HepG2 (cell line): ENCODE results near the gene PLCG1. TPM values are rescaled to one million over a fixed set of nuclear protein-coding genes. Genes with fewer than 3 reads are reported as not detected.

ENCODE experiments used
- ARHGAP35 ChIP-seq: sonication (generic); formaldehyde crosslinking; IDR thresholded peaks from 2 replicates; pipeline ENCODE4 v1.9.0; 2022; ENCODE audit warnings: mild to moderate bottlenecking, inconsistent platforms, moderate library complexity, missing genetic modification reagents, borderline replicate concordance
- CEBPB ChIP-seq: IDR thresholded peaks from 2 replicates; pipeline ENCODE4 v1.6.1; 2011; ENCODE audit warnings: low read depth, low read length, improper control_type of control experiment, borderline replicate concordance
- CENPT ChIP-seq: sonication (generic); formaldehyde crosslinking; IDR thresholded peaks from 2 replicates; pipeline ENCODE4 v1.8.0; 2022; ENCODE audit warnings: low read depth, mild to moderate bottlenecking, moderate library complexity, missing genetic modification reagents
- HDAC1 ChIP-seq: sonication (generic); formaldehyde crosslinking; IDR thresholded peaks from 2 replicates; pipeline ENCODE4 v1.5.1; 2020; ENCODE audit warnings: mild to moderate bottlenecking, missing genetic modification reagents
- HNF4G ChIP-seq, 2 experiments: sonication (generic) in 1 of 2; formaldehyde crosslinking in 1 of 2; IDR thresholded peaks; 2 replicates each; pipeline versions ENCODE4 v1.4.0 to v1.6.1; 2011 to 2020; ENCODE audit warnings: borderline replicate concordance in 2 of 2, low read depth in 2 of 2, mild to moderate bottlenecking in 2 of 2, low read length in 1 of 2, missing genetic modification reagents in 1 of 2, moderate library complexity in 1 of 2
- KDM1A ChIP-seq: IDR thresholded peaks from 2 replicates; pipeline ENCODE4 v1.6.1; 2016; ENCODE audit warnings: missing compliant biosample characterization
- KDM5A ChIP-seq: fragments of 200-600 bp; sonication (generic); IDR thresholded peaks from 2 replicates; pipeline ENCODE4 v1.7.0; 2018; ENCODE audit warnings: antibody characterized with exemption, mild to moderate bottlenecking, low read length, borderline replicate concordance
- MLLT10 ChIP-seq: sonication (generic); formaldehyde crosslinking; IDR thresholded peaks from 2 replicates; pipeline ENCODE4 v1.4.0; 2020; ENCODE audit warnings: missing genetic modification reagents
- SIX4 ChIP-seq: sonication (generic); formaldehyde crosslinking; IDR thresholded peaks from 2 replicates; pipeline ENCODE4 v1.4.0; 2020; ENCODE audit warnings: missing genetic modification reagents
- SMAD1 ChIP-seq: sonication (generic); formaldehyde crosslinking; IDR thresholded peaks from 2 replicates; pipeline ENCODE4 v1.4.0; 2020; ENCODE audit warnings: missing genetic modification reagents, low read depth, mild to moderate bottlenecking, borderline replicate concordance
- SSRP1 ChIP-seq: IDR thresholded peaks from 2 replicates; pipeline ENCODE4 v1.6.1; 2016; ENCODE audit warnings: control low read depth
- TCF7L2 ChIP-seq: IDR thresholded peaks from 2 replicates; pipeline ENCODE4 v1.6.1; 2011; ENCODE audit warnings: mild to moderate bottlenecking, low read depth, low read length, moderate library complexity
- ZGPAT ChIP-seq: IDR thresholded peaks from 2 replicates; pipeline ENCODE4 v1.6.1; 2016; ENCODE audit warnings: mild to moderate bottlenecking
- ZNF274 ChIP-seq: sonication (generic); formaldehyde crosslinking; IDR thresholded peaks from 2 replicates; pipeline ENCODE4 v1.5.1; 2020; ENCODE audit warnings: mild to moderate bottlenecking, missing genetic modification reagents
- ZNF30 ChIP-seq: sonication (generic); formaldehyde crosslinking; IDR thresholded peaks from 2 replicates; pipeline ENCODE4 v1.5.0; 2020; ENCODE audit warnings: mild to moderate bottlenecking, missing genetic modification reagents
- ZNF589 ChIP-seq: sonication (generic); formaldehyde crosslinking; conservative IDR thresholded peaks from 2 replicates; pipeline ENCODE4 v1.8.0; 2022; ENCODE audit warnings: mild to moderate bottlenecking, moderate library complexity, missing genetic modification reagents
- ZNF615 ChIP-seq: sonication (generic); formaldehyde crosslinking; IDR thresholded peaks from 2 replicates; pipeline ENCODE4 v1.5.0; 2020; ENCODE audit warnings: mild to moderate bottlenecking, missing genetic modification reagents, borderline replicate concordance
- ZNF749 ChIP-seq: sonication (generic); formaldehyde crosslinking; IDR thresholded peaks from 2 replicates; pipeline ENCODE4 v1.8.0; 2022; ENCODE audit warnings: mild to moderate bottlenecking, missing genetic modification reagents, moderate library complexity, borderline replicate concordance
- ZNF761 ChIP-seq: sonication (generic); formaldehyde crosslinking; conservative IDR thresholded peaks from 2 replicates; pipeline ENCODE4 v1.4.0; 2020; ENCODE audit warnings: mild to moderate bottlenecking, missing genetic modification reagents
- ZNF766 ChIP-seq: sonication (generic); formaldehyde crosslinking; IDR thresholded peaks from 2 replicates; pipeline ENCODE4 v1.5.0; 2020; ENCODE audit warnings: missing genetic modification reagents, borderline replicate concordance
- polyA plus RNA-seq, 8 experiments: library from polyadenylated mRNA; depleted of rRNA in 3 of 8; stranded (reverse) in 7 of 8; unstranded in 1 of 8; fragments of >200 nt; fragmentation: Illumina TruSeq in 4 of 8; extraction: Trizol in 4 of 8; gene quantifications; 2 replicates each; pipeline versions ENCODE4 v1.2.1 to v1.2.3, GENCODE V29; 2011 to 2016; ENCODE audit warnings: low read depth in 4 of 8, missing spikeins in 1 of 8, mixed read lengths in 1 of 8; ENCODE audit not compliant: insufficient read depth in 1 of 8
- total RNA-seq, 5 experiments: library from RNA; depleted of rRNA; stranded (reverse); fragments of >200 nt; fragmentation: Illumina TruSeq; extraction: Trizol; gene quantifications; 2 replicates each; pipeline ENCODE4 v1.2.3, GENCODE V29; 2016; ENCODE audit warnings: low read depth in 1 of 5
- TF ChIP-seq, protein P1 (sequence below): fragments of 450-650 bp; IDR thresholded peaks from 2 replicates; pipeline ENCODE4 v1.6.1; 2017; ENCODE audit warnings: mild to moderate bottlenecking
- TF ChIP-seq, protein P2 (sequence below): sonication (generic); formaldehyde crosslinking; IDR thresholded peaks from 2 replicates; pipeline ENCODE4 v1.5.0; 2020; ENCODE audit warnings: missing genetic modification reagents, mild to moderate bottlenecking, borderline replicate concordance
- TF ChIP-seq, protein P3 (sequence below): sonication (generic); formaldehyde crosslinking; IDR thresholded peaks from 2 replicates; pipeline ENCODE4 v1.8.0; 2022; ENCODE audit warnings: missing genetic modification reagents, mild to moderate bottlenecking, borderline replicate concordance

PLCG1 gene
- total and polyA plus RNA-seq, 2 of the 13 experiments (the other 11 are each of a cell fraction or from before 2014, with no cell fraction given): 85.3 to 158 TPM

- TF ChIP-seq CENPT (CRISPR knock-in tag) (peak; percentile 75; the same call in 1 of the 2 replicates), TCF7L2 (no peak), HDAC1 (CRISPR knock-in tag) (peak; percentile 73), ZNF761 (peak; percentile 67; the same call in 1 of the 2 replicates), CEBPB (no peak), SMAD1 (CRISPR knock-in tag) (no peak; the same call in 1 of the 2 replicates), ZNF749 (CRISPR knock-in tag) (no peak), ZNF589 (CRISPR knock-in tag) (0 out of 2 replicates have a peak, but pooled peaks have one; percentile 18), KDM5A (peak; percentile 13; the same call in 1 of the 2 replicates), ZNF766 (CRISPR knock-in tag) (0 out of 2 replicates have a peak, but pooled peaks have one; percentile 22), ARHGAP35 (CRISPR knock-in tag) (peak; percentile 93; the same call in 1 of the 2 replicates), SIX4 (CRISPR knock-in tag) (no peak), ZGPAT (CRISPR knock-in tag) (peak; percentile 92; the same call in 1 of the 2 replicates), KDM1A (CRISPR knock-in tag) (no peak), ZNF274 (CRISPR knock-in tag) (peak; percentile 75), ZNF615 (peak; percentile 94), MLLT10 (no peak), HNF4G (IDR thresholded peaks at IDR 0.05; ENCODE audit: borderline replicate concordance, low read depth, low read length) (no peak), HNF4G (CRISPR knock-in tag; IDR thresholded peaks at IDR 0.05; ENCODE audit: borderline replicate concordance, low read depth) (no peak; the same call in 1 of the 2 replicates), ZNF30 (peak; percentile 73; the same call in 1 of the 2 replicates), SSRP1 (CRISPR knock-in tag) (0 out of 2 replicates have a peak, but pooled peaks have one; percentile 16)
- TF ChIP-seq, protein P1, sequence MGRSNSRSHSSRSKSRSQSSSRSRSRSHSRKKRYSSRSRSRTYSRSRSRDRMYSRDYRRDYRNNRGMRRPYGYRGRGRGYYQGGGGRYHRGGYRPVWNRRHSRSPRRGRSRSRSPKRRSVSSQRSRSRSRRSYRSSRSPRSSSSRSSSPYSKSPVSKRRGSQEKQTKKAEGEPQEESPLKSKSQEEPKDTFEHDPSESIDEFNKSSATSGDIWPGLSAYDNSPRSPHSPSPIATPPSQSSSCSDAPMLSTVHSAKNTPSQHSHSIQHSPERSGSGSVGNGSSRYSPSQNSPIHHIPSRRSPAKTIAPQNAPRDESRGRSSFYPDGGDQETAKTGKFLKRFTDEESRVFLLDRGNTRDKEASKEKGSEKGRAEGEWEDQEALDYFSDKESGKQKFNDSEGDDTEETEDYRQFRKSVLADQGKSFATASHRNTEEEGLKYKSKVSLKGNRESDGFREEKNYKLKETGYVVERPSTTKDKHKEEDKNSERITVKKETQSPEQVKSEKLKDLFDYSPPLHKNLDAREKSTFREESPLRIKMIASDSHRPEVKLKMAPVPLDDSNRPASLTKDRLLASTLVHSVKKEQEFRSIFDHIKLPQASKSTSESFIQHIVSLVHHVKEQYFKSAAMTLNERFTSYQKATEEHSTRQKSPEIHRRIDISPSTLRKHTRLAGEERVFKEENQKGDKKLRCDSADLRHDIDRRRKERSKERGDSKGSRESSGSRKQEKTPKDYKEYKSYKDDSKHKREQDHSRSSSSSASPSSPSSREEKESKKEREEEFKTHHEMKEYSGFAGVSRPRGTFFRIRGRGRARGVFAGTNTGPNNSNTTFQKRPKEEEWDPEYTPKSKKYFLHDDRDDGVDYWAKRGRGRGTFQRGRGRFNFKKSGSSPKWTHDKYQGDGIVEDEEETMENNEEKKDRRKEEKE: no peak
- TF ChIP-seq, protein P2, sequence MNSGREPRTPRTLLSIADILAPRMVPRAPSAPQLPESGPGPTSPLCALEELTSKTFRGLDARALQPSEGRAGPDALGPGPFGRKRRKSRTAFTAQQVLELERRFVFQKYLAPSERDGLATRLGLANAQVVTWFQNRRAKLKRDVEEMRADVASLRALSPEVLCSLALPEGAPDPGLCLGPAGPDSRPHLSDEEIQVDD (CRISPR knock-in tag): no peak; the same call in 1 of the 2 replicates
- TF ChIP-seq, protein P3, sequence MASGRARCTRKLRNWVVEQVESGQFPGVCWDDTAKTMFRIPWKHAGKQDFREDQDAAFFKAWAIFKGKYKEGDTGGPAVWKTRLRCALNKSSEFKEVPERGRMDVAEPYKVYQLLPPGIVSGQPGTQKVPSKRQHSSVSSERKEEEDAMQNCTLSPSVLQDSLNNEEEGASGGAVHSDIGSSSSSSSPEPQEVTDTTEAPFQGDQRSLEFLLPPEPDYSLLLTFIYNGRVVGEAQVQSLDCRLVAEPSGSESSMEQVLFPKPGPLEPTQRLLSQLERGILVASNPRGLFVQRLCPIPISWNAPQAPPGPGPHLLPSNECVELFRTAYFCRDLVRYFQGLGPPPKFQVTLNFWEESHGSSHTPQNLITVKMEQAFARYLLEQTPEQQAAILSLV: peak; percentile 83; the same call in 1 of the 2 replicates
These were observed 501 bp downstream of the PLCG1 start (continued) for GRCh38 chr20:41137614-41138474.
